ENCODE measurements around the gene ETV1.

The ETV1 gene

GRCh38 chr7:14021069-14021468, 31.6 kb upstream of the ETV1 start:
- no peak for DNase-seq
- Histone ChIP-seq H3K4me1 (ENCODE audit: low read length) (no peaks in the 10 kb centered on the region), H3K36me3 (replicated peaks; ENCODE audit: insufficient read depth, low read length) (no peaks in the 10 kb centered on the region), H3F3A (ENCODE audit: insufficient read depth, low read length) (no peaks in the 10 kb centered on the region), H2AFZ (ENCODE audit: low read length) (no peak overlapping the region), H3K27me3 (replicated peaks; ENCODE audit: insufficient read depth, low read length) (no peaks in the 10 kb centered on the region), H3K27ac (ENCODE audit: low read length) (no peak overlapping the region), H4K20me1 (ENCODE audit: insufficient read depth, low read length) (no peaks in the 10 kb centered on the region), H3K9me3 (replicated peaks; ENCODE audit: insufficient read depth, low read length) (no peaks in the 10 kb centered on the region), H3K79me2 (ENCODE audit: low read length) (no peaks in the 10 kb centered on the region), H3K4me3 (ENCODE audit: low read length) (no peak overlapping the region), H3K9ac (ENCODE audit: low read length) (no peak overlapping the region), H3K9me2 (replicated peaks; ENCODE audit: insufficient read depth, low read length) (no peaks in the 10 kb centered on the region), H3K4me2 (ENCODE audit: low read depth, low read length) (no peak overlapping the region)
- TF ChIP-seq EZH2phosphoT487 (IDR thresholded peaks at IDR 0.05; ENCODE audit: low read length) (no peak), EZH2 (optimal IDR thresholded peaks at IDR 0.05; ENCODE audit: low read depth, low read length) (no peak), CTCF (IDR thresholded peaks at IDR 0.05; ENCODE audit: low read length) (no peak)

- no peaks in the 10 kb centered on the region for H3K79me2 ChIP-seq (ENCODE audit: low read length)
- H3K27ac ChIP-seq (ENCODE audit: low read length), result no peak overlapping the region
- H3K27me3 ChIP-seq (replicated peaks; ENCODE audit: insufficient read depth, low read length), result no peaks in the 10 kb centered on the region
- no peak overlapping the region for H2AFZ ChIP-seq (ENCODE audit: low read length)
- no peaks in the 10 kb centered on the region for H3K9me3 ChIP-seq (replicated peaks; ENCODE audit: insufficient read depth, low read length)
- no peak overlapping the region for H3K4me3 ChIP-seq (ENCODE audit: low read length)
- H3F3A ChIP-seq (ENCODE audit: insufficient read depth, low read length), result no peaks in the 10 kb centered on the region
- no peaks in the 10 kb centered on the region for H3K9me2 ChIP-seq (replicated peaks; ENCODE audit: insufficient read depth, low read length)
- TF ChIP-seq CTCF (IDR thresholded peaks at IDR 0.05; ENCODE audit: low read length) (no peak), EZH2phosphoT487 (IDR thresholded peaks at IDR 0.05; ENCODE audit: low read length) (no peak), EZH2 (optimal IDR thresholded peaks at IDR 0.05; ENCODE audit: low read depth, low read length) (no peak)
- H4K20me1 ChIP-seq (ENCODE audit: insufficient read depth, low read length), result no peaks in the 10 kb centered on the region
- no peaks in the 10 kb centered on the region for H3K36me3 ChIP-seq (replicated peaks; ENCODE audit: insufficient read depth, low read length)
- no peak for DNase-seq
- no peaks in the 10 kb centered on the region for H3K4me1 ChIP-seq (ENCODE audit: low read length)
- no peak overlapping the region for H3K9ac ChIP-seq (ENCODE audit: low read length)
- no peak overlapping the region for H3K4me2 ChIP-seq (ENCODE audit: low read depth, low read length)
Measured at GRCh38 chr7:14020339-14020900, 31.0 kb upstream of the ETV1 start.

GRCh38 chr7:14018751-14019150, 29.3 kb upstream of the ETV1 start:
- Histone ChIP-seq H3K27ac (ENCODE audit: low read length) (no peak overlapping the region), H2AFZ (ENCODE audit: low read length) (no peak overlapping the region), H3K27me3 (replicated peaks; ENCODE audit: insufficient read depth, low read length) (no peaks in the 10 kb centered on the region), H3F3A (ENCODE audit: insufficient read depth, low read length) (no peaks in the 10 kb centered on the region), H3K4me1 (ENCODE audit: low read length) (no peaks in the 10 kb centered on the region), H3K79me2 (ENCODE audit: low read length) (no peaks in the 10 kb centered on the region), H3K4me2 (ENCODE audit: low read depth, low read length) (no peak overlapping the region), H3K4me3 (ENCODE audit: low read length) (no peak overlapping the region), H3K9me3 (replicated peaks; ENCODE audit: insufficient read depth, low read length) (no peaks in the 10 kb centered on the region), H3K9ac (ENCODE audit: low read length) (no peak overlapping the region), H3K36me3 (replicated peaks; ENCODE audit: insufficient read depth, low read length) (no peaks in the 10 kb centered on the region), H3K9me2 (replicated peaks; ENCODE audit: insufficient read depth, low read length) (no peaks in the 10 kb centered on the region), H4K20me1 (ENCODE audit: insufficient read depth, low read length) (no peaks in the 10 kb centered on the region)
- DNase-seq, result no peak
- TF ChIP-seq EZH2phosphoT487 (IDR thresholded peaks at IDR 0.05; ENCODE audit: low read length), result no peak
- TF ChIP-seq CTCF (IDR thresholded peaks at IDR 0.05; ENCODE audit: low read length), result no peak
- TF ChIP-seq EZH2 (optimal IDR thresholded peaks at IDR 0.05; ENCODE audit: low read depth, low read length), result no peak

Data from MM.1S (cell line).